GM23338 (cell line): ENCODE results near the gene FAHD1.

Experiments used
- CREB1 ChIP-seq: fragments of 250-450 bp; sonication (Bioruptor Pico); IDR thresholded peaks from 2 replicates; pipeline ENCODE4 v1.5.0; 2020; ENCODE audit warnings: low read depth, mild to moderate bottlenecking, moderate library complexity
- CTCF ChIP-seq, 2 experiments: fragments of 200-600 bp in 1 of 2; sonication (generic) in 1 of 2; conservative IDR thresholded peaks; 2 replicates each; pipeline versions ENCODE4 v1.5.1 to v1.6.1; 2016 to 2017; ENCODE audit warnings: antibody characterized with exemption in 2 of 2, low read depth in 2 of 2, mild to moderate bottlenecking in 2 of 2, moderate library complexity in 1 of 2
- EZH2 ChIP-seq: fragments of 200-600 bp; sonication (generic); IDR thresholded peaks from one replicate; pipeline ENCODE4 v1.8.0; 2017; ENCODE audit warnings: antibody characterized with exemption, mild to moderate bottlenecking, low read depth; ENCODE audit not compliant: unreplicated experiment
- EZH2phosphoT487 ChIP-seq: fragments of 200-600 bp; sonication (generic); IDR thresholded peaks from one replicate; pipeline ENCODE4 v1.8.1; 2018; ENCODE audit warnings: antibody characterized with exemption; ENCODE audit not compliant: unreplicated experiment
- JUNB ChIP-seq: IDR thresholded peaks from one replicate; pipeline ENCODE4 v1.6.1; 2016; ENCODE audit warnings: antibody characterized with exemption; ENCODE audit not compliant: unreplicated experiment
- POLR2AphosphoS5 ChIP-seq: IDR thresholded peaks from 2 replicates; pipeline ENCODE4 v1.6.1; 2016; ENCODE audit warnings: antibody characterized with exemption, low read depth
- REST ChIP-seq: IDR thresholded peaks from one replicate; pipeline ENCODE4 v1.6.1; 2018; ENCODE audit warnings: antibody characterized with exemption; ENCODE audit not compliant: unreplicated experiment
- STAT1 ChIP-seq: IDR thresholded peaks from one replicate; pipeline ENCODE4 v1.6.1; 2016; ENCODE audit warnings: antibody characterized with exemption; ENCODE audit not compliant: unreplicated experiment
- ZNF462 ChIP-seq: fragments of 250-450 bp; sonication (Bioruptor Pico); IDR thresholded peaks from 2 replicates; pipeline ENCODE4 v1.5.0; 2020; ENCODE audit warnings: mild to moderate bottlenecking, moderate library complexity

- TF ChIP-seq POLR2AphosphoS5 (peak; percentile 65), CTCF (conservative IDR thresholded peaks at IDR 0.05; ENCODE audit: low read depth in 2 of 2) (no peak), EZH2 (no peak), STAT1 (no peak), REST (no peak), ZNF462 (no peak), JUNB (no peak), EZH2phosphoT487 (no peak), CREB1 (peak; percentile 51)
Measured at GRCh38 chr16:1826691-1827573, at the start of gene FAHD1, which contains the start of gene HAGH.
